ENCODE results near the gene MRPS10.

DNA sequence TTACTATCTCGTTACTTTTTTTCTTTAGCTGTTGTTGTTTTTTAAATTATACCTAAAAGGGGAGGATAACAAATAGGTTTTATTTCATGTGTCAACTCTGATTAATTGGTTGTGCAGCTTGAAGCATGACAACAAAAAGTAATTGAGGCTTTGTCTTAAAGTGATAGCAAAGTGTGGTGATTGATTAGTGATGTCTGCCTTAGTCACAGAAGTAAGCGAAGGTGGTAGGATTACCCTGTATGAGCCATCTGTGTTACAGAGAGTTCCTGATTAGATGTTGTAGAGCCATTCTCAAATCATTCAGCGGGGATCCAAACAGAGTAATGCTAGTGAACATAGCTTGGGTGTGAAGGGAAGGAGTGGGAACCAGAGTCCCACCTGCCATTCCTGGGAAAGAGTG lies 14.4 kb upstream of the MRPS10 start:
- TF ChIP-seq, protein P1, sequence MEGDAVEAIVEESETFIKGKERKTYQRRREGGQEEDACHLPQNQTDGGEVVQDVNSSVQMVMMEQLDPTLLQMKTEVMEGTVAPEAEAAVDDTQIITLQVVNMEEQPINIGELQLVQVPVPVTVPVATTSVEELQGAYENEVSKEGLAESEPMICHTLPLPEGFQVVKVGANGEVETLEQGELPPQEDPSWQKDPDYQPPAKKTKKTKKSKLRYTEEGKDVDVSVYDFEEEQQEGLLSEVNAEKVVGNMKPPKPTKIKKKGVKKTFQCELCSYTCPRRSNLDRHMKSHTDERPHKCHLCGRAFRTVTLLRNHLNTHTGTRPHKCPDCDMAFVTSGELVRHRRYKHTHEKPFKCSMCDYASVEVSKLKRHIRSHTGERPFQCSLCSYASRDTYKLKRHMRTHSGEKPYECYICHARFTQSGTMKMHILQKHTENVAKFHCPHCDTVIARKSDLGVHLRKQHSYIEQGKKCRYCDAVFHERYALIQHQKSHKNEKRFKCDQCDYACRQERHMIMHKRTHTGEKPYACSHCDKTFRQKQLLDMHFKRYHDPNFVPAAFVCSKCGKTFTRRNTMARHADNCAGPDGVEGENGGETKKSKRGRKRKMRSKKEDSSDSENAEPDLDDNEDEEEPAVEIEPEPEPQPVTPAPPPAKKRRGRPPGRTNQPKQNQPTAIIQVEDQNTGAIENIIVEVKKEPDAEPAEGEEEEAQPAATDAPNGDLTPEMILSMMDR (IDR thresholded peaks at IDR 0.05), result no peak
- no peak for TF ChIP-seq POLR2A (IDR thresholded peaks at IDR 0.05)

Measured in lower leg skin (tissue), 3 donors.